ENCODE results near the gene TNFSF13B.
"Not testable (repeated sequence)": the region's sequence is repeated elsewhere in the genome, so short reads cannot be mapped to it uniquely, and the experiment has no call there.

The TNFSF13B gene

DNA sequence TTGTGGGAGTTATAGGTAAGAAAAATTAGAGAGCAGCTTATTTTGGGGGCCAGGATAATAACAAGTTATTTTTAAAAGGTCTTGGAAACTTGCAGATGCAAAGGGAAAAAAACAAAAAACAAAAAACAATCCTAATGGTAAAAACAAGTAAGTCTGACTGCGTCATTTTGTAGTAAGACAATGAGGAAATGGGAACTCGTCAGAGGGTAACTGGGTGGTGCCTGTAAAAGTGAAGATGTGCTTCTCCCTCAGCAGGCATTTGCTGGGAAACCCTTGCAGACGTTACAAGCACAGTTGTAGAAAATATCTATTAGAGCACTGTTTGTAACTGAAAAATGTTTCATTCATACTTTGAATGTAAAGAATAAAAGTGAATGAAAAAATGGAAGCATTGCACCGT is 2.2 kb upstream of the TNFSF13B start:
- no peak overlapping the region for H3K23ac ChIP-seq (ENCODE audit: low read length in 2 of 2)
- no peak overlapping the region for H2AFZ ChIP-seq (ENCODE audit: low read depth, low read length)
- no peak overlapping the region for H2BK5ac ChIP-seq (ENCODE audit: low read depth, low read length, poor library complexity, severe bottlenecking)
- H3K9ac ChIP-seq (ENCODE audit: low read length) = no peak overlapping the region
- no peak for DNase-seq
- no peak overlapping the region for H2AK5ac ChIP-seq (ENCODE audit: low read length, severe bottlenecking)
- no peak overlapping the region for H2BK15ac ChIP-seq (ENCODE audit: low read depth, poor library complexity, severe bottlenecking)
- H3K27me3 ChIP-seq (ENCODE audit: control insufficient read depth in 1 of 2, insufficient read depth in 1 of 2, low read length in 2 of 2) = no peaks in the 10 kb centered on the region
- WGBS = 93% methylated on average over 3 of the region's 4 CpGs
- no peak overlapping the region for H4K8ac ChIP-seq (ENCODE audit: low read length)
- no peak overlapping the region for H4K91ac ChIP-seq (ENCODE audit: low read length)
- no peak overlapping the region for H3K4me2 ChIP-seq (ENCODE audit: low read length, poor library complexity, severe bottlenecking)
- H3K79me1 ChIP-seq (replicated peaks; ENCODE audit: low read length, poor library complexity, severe bottlenecking) = no peaks in the 10 kb centered on the region
- H3K4ac ChIP-seq (ENCODE audit: low read depth in 1 of 2, low read length in 2 of 2) = no peak overlapping the region
- H3K36me3 ChIP-seq (ENCODE audit: control insufficient read depth in 1 of 2, insufficient read depth in 2 of 2, low read depth in 1 of 2, low read length in 2 of 2) = no peaks in the 10 kb centered on the region
- no peak overlapping the region for H3K4me3 ChIP-seq (ENCODE audit: insufficient read depth in 1 of 2, low read depth in 1 of 2, low read length in 2 of 2)
- H3K9me3 ChIP-seq (ENCODE audit: control insufficient read depth, low read length) = no peaks in the 10 kb centered on the region
- no peak overlapping the region for H2BK120ac ChIP-seq (ENCODE audit: low read depth, low read length)
- no peak overlapping the region for H3K18ac ChIP-seq (ENCODE audit: low read depth in 1 of 2, low read length in 2 of 2)
- H2BK12ac ChIP-seq (ENCODE audit: low read length in 2 of 2) = no peak overlapping the region
- peaks cover 7% of the 10 kb centered on the region for H3K4me1 ChIP-seq (ENCODE audit: control insufficient read depth, insufficient read depth, low read depth, low read length)
- no peak overlapping the region for H3K27ac ChIP-seq (ENCODE audit: low read length, poor library complexity, severe bottlenecking)
- no peak overlapping the region for H3K14ac ChIP-seq (ENCODE audit: low read length in 2 of 2)

DNA sequence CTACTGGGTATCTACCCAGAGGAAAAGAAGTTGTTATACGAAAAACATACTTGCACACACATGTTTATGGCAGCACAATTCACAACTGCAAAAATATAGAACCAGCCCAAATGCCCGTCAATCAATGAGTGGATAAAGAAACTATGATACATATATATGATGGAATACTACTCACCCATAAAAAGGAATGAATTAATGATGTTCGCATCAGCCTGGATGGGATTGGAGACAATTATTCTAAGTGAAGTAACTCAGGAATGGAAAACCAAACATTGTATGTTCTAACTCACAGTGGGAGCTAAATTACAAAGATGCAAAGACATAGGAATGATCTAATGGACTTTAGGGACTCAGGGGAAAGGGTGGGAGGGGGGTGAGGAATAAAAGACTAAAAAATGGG is 1.7 kb upstream of the TNFSF13B start:
- H3K18ac ChIP-seq (ENCODE audit: low read depth in 1 of 2, low read length in 2 of 2); H3K36me3 ChIP-seq (ENCODE audit: control insufficient read depth in 1 of 2, insufficient read depth in 2 of 2, low read depth in 1 of 2, low read length in 2 of 2); H2AK5ac ChIP-seq (ENCODE audit: low read length, severe bottlenecking); H4K8ac ChIP-seq (ENCODE audit: low read length); H2AFZ ChIP-seq (ENCODE audit: low read depth, low read length); H4K91ac ChIP-seq (ENCODE audit: low read length); H3K14ac ChIP-seq (ENCODE audit: low read length in 2 of 2); H2BK5ac ChIP-seq (ENCODE audit: low read depth, low read length, poor library complexity, severe bottlenecking); H3K4ac ChIP-seq (ENCODE audit: low read depth in 1 of 2, low read length in 2 of 2); H3K79me1 ChIP-seq (replicated peaks; ENCODE audit: low read length, poor library complexity, severe bottlenecking); H3K4me1 ChIP-seq (ENCODE audit: control insufficient read depth, insufficient read depth, low read depth, low read length); H3K4me2 ChIP-seq (ENCODE audit: low read length, poor library complexity, severe bottlenecking); H3K23ac ChIP-seq (ENCODE audit: low read length in 2 of 2); H3K9me3 ChIP-seq (ENCODE audit: control insufficient read depth, low read length); H3K9ac ChIP-seq (ENCODE audit: low read length); H2BK15ac ChIP-seq (ENCODE audit: low read depth, poor library complexity, severe bottlenecking); DNase-seq; H3K27me3 ChIP-seq (ENCODE audit: control insufficient read depth in 1 of 2, insufficient read depth in 1 of 2, low read length in 2 of 2); H3K4me3 ChIP-seq (ENCODE audit: insufficient read depth in 1 of 2, low read depth in 1 of 2, low read length in 2 of 2); H2BK120ac ChIP-seq (ENCODE audit: low read depth, low read length); H2BK12ac ChIP-seq (ENCODE audit: low read length in 2 of 2); H3K27ac ChIP-seq (ENCODE audit: low read length, poor library complexity, severe bottlenecking): not testable (repeated sequence)
- WGBS = 100% methylated on average over 1 of the region's 3 CpGs

DNA sequence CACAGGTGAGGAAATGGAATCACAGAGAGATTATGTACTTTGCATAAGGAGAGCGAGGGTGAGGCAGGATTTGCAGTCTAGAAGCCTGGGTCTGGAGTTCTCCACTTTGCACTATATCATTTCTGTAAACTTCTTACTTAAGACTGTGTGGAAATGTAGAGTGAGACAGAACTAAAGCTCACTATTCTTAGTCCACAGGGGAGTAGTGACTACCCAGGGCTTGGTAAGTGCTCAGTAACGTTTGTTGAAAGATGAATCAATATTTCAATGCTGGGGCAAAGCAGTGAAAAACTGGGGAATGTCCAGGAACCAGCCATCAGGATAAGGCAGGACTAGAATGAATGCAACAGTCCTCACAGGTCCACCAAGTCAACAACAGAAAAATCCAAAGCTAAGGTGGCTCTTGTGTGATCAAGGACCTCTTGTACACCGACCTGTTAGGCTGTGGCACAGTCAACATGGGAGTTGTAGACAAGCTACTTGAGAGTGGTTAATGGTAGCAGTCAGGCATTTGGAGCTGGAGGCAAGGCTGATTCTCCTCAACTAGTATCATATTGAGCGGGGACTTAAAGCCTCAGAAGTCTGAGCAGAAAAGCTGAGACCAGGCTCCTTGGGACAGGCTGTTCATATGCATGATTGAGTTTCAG is 929 bp upstream of the TNFSF13B start:
- 83% methylated on average over 3 of the region's 4 CpGs for WGBS
- H3K14ac ChIP-seq (ENCODE audit: low read length in 2 of 2) = no peak overlapping the region
- H2BK120ac ChIP-seq (ENCODE audit: low read depth, low read length) = no peak overlapping the region

DNA sequence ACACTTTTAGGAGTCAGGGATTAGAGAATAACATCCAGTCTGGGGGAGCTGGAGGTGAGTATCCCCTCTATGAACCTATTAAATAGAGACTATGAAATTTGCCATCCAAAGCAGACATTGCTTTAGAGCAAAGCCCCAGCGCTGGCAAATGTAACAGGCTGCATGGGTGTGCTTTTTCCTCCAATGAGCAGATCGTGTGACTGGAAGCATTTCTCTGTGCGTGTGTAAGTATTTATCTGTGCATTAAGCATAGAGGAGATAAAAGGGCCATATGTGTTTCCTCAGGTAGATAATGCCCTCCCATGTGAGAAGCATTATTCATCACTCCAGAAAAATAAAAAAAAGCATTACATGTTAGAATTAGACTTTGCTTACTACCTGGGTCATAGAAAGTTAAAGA is 924 bp downstream of the TNFSF13B start:
- no peak overlapping the region for H3K4ac ChIP-seq (ENCODE audit: low read depth in 1 of 2, low read length in 2 of 2)
- H2BK5ac ChIP-seq (ENCODE audit: low read depth, low read length, poor library complexity, severe bottlenecking) = no peak overlapping the region
- H3K4me3 ChIP-seq (ENCODE audit: insufficient read depth in 1 of 2, low read depth in 1 of 2, low read length in 2 of 2) = peak overlapping the region in 1 of 2 experiments; percentile 81
- H3K4me2 ChIP-seq (ENCODE audit: low read length, poor library complexity, severe bottlenecking) = peak overlapping the region; percentile 87
- H3K36me3 ChIP-seq (ENCODE audit: control insufficient read depth in 1 of 2, insufficient read depth in 2 of 2, low read depth in 1 of 2, low read length in 2 of 2) = no peaks in the 10 kb centered on the region
- no peak overlapping the region for H3K14ac ChIP-seq (ENCODE audit: low read length in 2 of 2)
- peak overlapping the region; percentile 82 for H3K9ac ChIP-seq (ENCODE audit: low read length)
- no peak for DNase-seq
- peak overlapping the region; percentile 91 for H4K8ac ChIP-seq (ENCODE audit: low read length)
- H3K79me1 ChIP-seq (replicated peaks; ENCODE audit: low read length, poor library complexity, severe bottlenecking) = no peaks in the 10 kb centered on the region
- H4K91ac ChIP-seq (ENCODE audit: low read length) = no peak overlapping the region
- H2BK120ac ChIP-seq (ENCODE audit: low read depth, low read length) = no peak overlapping the region
- H2BK15ac ChIP-seq (ENCODE audit: low read depth, poor library complexity, severe bottlenecking) = no peak overlapping the region
- no peaks in the 10 kb centered on the region for H3K27me3 ChIP-seq (ENCODE audit: control insufficient read depth in 1 of 2, insufficient read depth in 1 of 2, low read length in 2 of 2)
- H3K9me3 ChIP-seq (ENCODE audit: control insufficient read depth, low read length) = no peaks in the 10 kb centered on the region
- H2AFZ ChIP-seq (ENCODE audit: low read depth, low read length) = no peak overlapping the region
- no peak overlapping the region for H3K23ac ChIP-seq (ENCODE audit: low read length in 2 of 2)
- H3K18ac ChIP-seq (ENCODE audit: low read depth in 1 of 2, low read length in 2 of 2) = no peak overlapping the region
- H2AK5ac ChIP-seq (ENCODE audit: low read length, severe bottlenecking) = no peak overlapping the region
- peaks cover 7% of the 10 kb centered on the region for H3K4me1 ChIP-seq (ENCODE audit: control insufficient read depth, insufficient read depth, low read depth, low read length)
- H3K27ac ChIP-seq (ENCODE audit: low read length, poor library complexity, severe bottlenecking) = no peak overlapping the region
- H2BK12ac ChIP-seq (ENCODE audit: low read length in 2 of 2) = no peak overlapping the region
- 79% methylated on average over 2 of the region's 3 CpGs for WGBS

More for the DNA sequence above, 929 bp upstream of the TNFSF13B start:
- Histone ChIP-seq H3K36me3 (ENCODE audit: control insufficient read depth in 1 of 2, insufficient read depth in 2 of 2, low read depth in 1 of 2, low read length in 2 of 2) (no peaks in the 10 kb centered on the region), H2BK5ac (ENCODE audit: low read depth, low read length, poor library complexity, severe bottlenecking) (no peak overlapping the region), H3K4me2 (ENCODE audit: low read length, poor library complexity, severe bottlenecking) (no peak overlapping the region), H3K4ac (ENCODE audit: low read depth in 1 of 2, low read length in 2 of 2) (no peak overlapping the region), H2BK15ac (ENCODE audit: low read depth, poor library complexity, severe bottlenecking) (no peak overlapping the region), H3K4me3 (ENCODE audit: insufficient read depth in 1 of 2, low read depth in 1 of 2, low read length in 2 of 2) (peak overlapping the region in 1 of 2 experiments; percentile 14), H2BK12ac (ENCODE audit: low read length in 2 of 2) (no peak overlapping the region), H3K4me1 (ENCODE audit: control insufficient read depth, insufficient read depth, low read depth, low read length) (peaks cover 7% of the 10 kb centered on the region), H2AFZ (ENCODE audit: low read depth, low read length) (no peak overlapping the region), H3K9me3 (ENCODE audit: control insufficient read depth, low read length) (no peaks in the 10 kb centered on the region), H3K27me3 (ENCODE audit: control insufficient read depth in 1 of 2, insufficient read depth in 1 of 2, low read length in 2 of 2) (no peaks in the 10 kb centered on the region), H3K23ac (ENCODE audit: low read length in 2 of 2) (no peak overlapping the region), H3K27ac (ENCODE audit: low read length, poor library complexity, severe bottlenecking) (no peak overlapping the region), H4K8ac (ENCODE audit: low read length) (no peak overlapping the region), H3K79me1 (replicated peaks; ENCODE audit: low read length, poor library complexity, severe bottlenecking) (no peaks in the 10 kb centered on the region), H4K91ac (ENCODE audit: low read length) (no peak overlapping the region), H2AK5ac (ENCODE audit: low read length, severe bottlenecking) (no peak overlapping the region), H3K18ac (ENCODE audit: low read depth in 1 of 2, low read length in 2 of 2) (no peak overlapping the region), H3K9ac (ENCODE audit: low read length) (no peak overlapping the region)
- no peak for DNase-seq

Data from mesenchymal stem cell (in vitro differentiated cells and primary cell).